Sigmoid colon (tissue), 7 donors: ENCODE results near the gene ZNF667. TPM values are rescaled to one million over a fixed set of nuclear protein-coding genes. Genes with fewer than 3 reads are reported as not detected.

Source experiments
- DNase-seq: peaks from one replicate; pipeline ENCODE4 v3.0.0-alpha.2; 2019
- H3K27ac ChIP-seq, 4 donors: fragments of 200-600 bp; sonication (generic); one replicate each; pipeline ENCODE4 v1.5.1; 2016 to 2019; ENCODE audit warnings: mild to moderate bottlenecking in 1 of 4
- H3K27me3 ChIP-seq, 3 donors: fragments of 200-600 bp; sonication (generic); one replicate each; pipeline ENCODE4 v1.5.1; 2019; ENCODE audit warnings: mild to moderate bottlenecking in 1 of 3
- H3K36me3 ChIP-seq, 4 donors: fragments of 200-600 bp; sonication (generic); one replicate each; pipeline ENCODE4 v1.5.1; 2016 to 2019
- H3K4me1 ChIP-seq, 4 donors: fragments of 200-600 bp; sonication (generic); one replicate each; pipeline ENCODE4 v1.5.1; 2017 to 2019
- H3K4me3 ChIP-seq, 4 donors: fragments of 200-600 bp; sonication (generic); one replicate each; pipeline ENCODE4 v1.5.1; 2017 to 2019; ENCODE audit warnings: mild to moderate bottlenecking in 2 of 4, moderate library complexity in 1 of 4
- H3K9me3 ChIP-seq, 4 donors: fragments of 200-600 bp in 3 of 4; sonication (generic) in 3 of 4; one replicate each; pipeline versions ENCODE4 v1.5.1 to v1.6.1; 2013 to 2019
- CTCF ChIP-seq, 4 experiments: fragments of 450-650 bp in 3 of 4; fragments of 200-600 bp in 1 of 4; IDR thresholded peaks; one replicate each; pipeline ENCODE4 v1.5.1; 2016 to 2019; ENCODE audit warnings: antibody characterized with exemption in 4 of 4, mild to moderate bottlenecking in 3 of 4, moderate library complexity in 2 of 4
- EP300 ChIP-seq, 4 donors: sonication (generic); formaldehyde crosslinking; IDR thresholded peaks; one replicate each; pipeline ENCODE4 v1.6.1; 2017; ENCODE audit warnings: antibody characterized with exemption in 4 of 4
- POLR2A ChIP-seq, 2 donors: fragments of 450-650 bp; IDR thresholded peaks; one replicate each; pipeline ENCODE4 v1.6.1; 2016; ENCODE audit warnings: antibody characterized with exemption in 2 of 2, mild to moderate bottlenecking in 2 of 2, moderate library complexity in 2 of 2
- POLR2AphosphoS5 ChIP-seq, 4 donors: sonication (generic); formaldehyde crosslinking; IDR thresholded peaks; one replicate each; pipeline ENCODE4 v1.6.1; 2017; ENCODE audit warnings: antibody characterized with exemption in 4 of 4
- WGBS, 2 donors: extraction: QIAGEN DNeasy Blood & Tissue Kit; methylation state at CpG; one replicate each; pipeline ENCODE4 v1.1.7; 2013; 5-methylcytosine and 5-hydroxymethylcytosine counted together
- intact Hi-C: fragments of 100-400 bp; cut with DNase I; formaldehyde crosslinking; loops from one replicate; pipeline ENCODE4 v1.15.1; 2023
- polyA plus RNA-seq, 3 donors: library from polyadenylated mRNA; stranded (reverse); fragments of 200-250 nt; gene quantifications; one replicate each; pipeline ENCODE4 v1.2.3, GENCODE V29; 2013
- total RNA-seq, 4 donors: library from RNA; depleted of rRNA; stranded (reverse); fragments of >200 nt; gene quantifications; one replicate each; pipeline ENCODE4 v1.1.0, GENCODE V29; 2016
- donor health status: healthy with polysubstance abuse.
- donor health status: Bipolar disorder and iron deficiency.
- donor health status: healthy.

The ZNF667 gene
- total and polyA plus RNA-seq, 7 donors: 1.8 to 6.9 (median 6.1) TPM; not detected in 2

DNA sequence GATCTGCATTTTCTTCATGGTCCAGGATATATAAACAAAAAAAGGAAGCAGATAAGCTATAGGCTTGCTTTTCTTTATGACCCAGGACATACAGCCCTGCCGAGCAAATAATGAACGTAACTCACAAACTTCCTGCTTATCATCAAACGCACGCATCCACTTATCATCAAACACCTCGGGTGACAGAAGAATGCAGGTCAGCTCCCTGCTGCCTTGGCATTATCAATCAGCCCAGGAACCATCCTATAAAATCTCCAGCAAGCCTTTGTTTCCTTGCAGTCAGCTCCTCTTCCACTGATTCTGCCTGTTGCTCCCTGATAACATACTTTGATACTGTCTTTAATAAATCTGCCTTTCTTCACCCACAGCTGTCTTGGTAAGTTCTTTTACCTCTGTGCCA, 78.3 kb downstream of the ZNF667 start:
- Histone ChIP-seq H3K4me1 (peaks cover 0 to 10% (median 7%) of the 10 kb centered on the region in 4 donors), H3K9me3 (peaks cover 0 to 11% (median 6%) of the 10 kb centered on the region in 4 donors), H3K27ac (no peak overlapping the region), H3K27me3 (no peaks in the 10 kb centered on the region), H3K36me3 (peaks cover 0 to 20% (median 4%) of the 10 kb centered on the region in 4 donors), H3K4me3 (no peak overlapping the region)
- 93 to 95% methylated on average over 5 of the region's 5 CpGs for WGBS, 2 donors
- intact Hi-C loops: loop anchor here (10.0 kb wide), 1 partner anchor 196 kb away; the partner anchor contains the start of gene ZNF71
- no peak for DNase-seq
- TF ChIP-seq CTCF (IDR thresholded peaks at IDR 0.05) (no peak), POLR2A (IDR thresholded peaks at IDR 0.05) (no peak), POLR2AphosphoS5 (IDR thresholded peaks at IDR 0.05) (no peak), EP300 (IDR thresholded peaks at IDR 0.05) (no peak)

DNA sequence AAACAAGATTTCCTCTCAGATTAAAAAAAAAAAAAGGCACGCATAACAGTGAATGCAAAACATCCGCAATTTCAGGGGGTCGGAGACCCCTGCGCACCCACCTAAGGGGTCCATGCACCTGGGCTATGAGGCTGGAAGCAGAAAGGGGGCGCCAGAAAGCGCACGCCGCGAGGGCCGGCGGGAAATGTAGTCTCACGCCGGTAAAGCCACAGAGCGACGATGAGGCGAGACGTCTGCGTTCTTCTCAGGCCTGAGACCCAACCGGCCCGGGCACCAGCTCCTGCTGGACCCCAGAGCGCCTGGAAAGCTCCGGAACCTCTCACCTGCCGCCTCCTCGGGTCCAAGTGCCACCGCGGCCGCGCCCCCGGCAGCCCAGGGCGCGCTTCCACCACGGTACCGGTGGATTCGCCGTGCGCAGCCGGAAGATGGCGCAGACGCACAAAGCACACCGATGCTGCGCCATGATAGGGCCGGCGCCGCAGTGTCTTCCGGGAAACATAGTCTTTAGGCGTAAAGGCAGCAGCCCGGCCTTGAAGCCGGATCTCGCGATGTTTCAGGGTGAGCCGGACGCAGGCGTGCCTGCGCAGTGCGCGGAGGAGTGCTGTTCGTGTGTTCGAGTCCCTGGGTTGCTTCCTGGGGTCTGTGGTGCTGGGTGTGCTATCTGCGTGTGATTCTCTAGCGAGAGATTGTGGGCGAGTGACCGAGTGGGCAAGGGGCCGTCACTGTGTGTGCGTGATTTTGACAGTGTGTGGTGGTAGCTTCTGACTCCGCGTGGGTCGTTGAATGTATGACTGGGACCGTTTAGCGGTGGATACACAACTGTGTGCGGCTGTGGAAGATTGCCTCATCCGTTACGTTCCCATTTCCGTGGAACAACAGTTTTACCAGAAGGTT, 83.8 kb downstream of the ZNF667 start, which contains the start of gene ZNF582:
Gene ZNF582, minus strand, starts transcription at position 416 of the 894 bp plus-strand sequence. CDS start 1,782 bp downstream, outside the sequence.
- TF ChIP-seq CTCF (IDR thresholded peaks at IDR 0.05) (peak; percentile 36 to 70 (median 41)), EP300 (IDR thresholded peaks at IDR 0.05) (no peak), POLR2AphosphoS5 (IDR thresholded peaks at IDR 0.05) (peak; percentile 36 to 85 (median 77)), POLR2A (IDR thresholded peaks at IDR 0.05) (no peak)
- peak within 1 kb of the TSS; percentile 58 to 83 (median 68) for H3K4me3 ChIP-seq
- H3K36me3 ChIP-seq: peaks cover 7 to 37% (median 12%) of the 10 kb centered on the region in 4 donors
- H3K4me1 ChIP-seq: peaks cover 0 to 14% (median 5%) of the 10 kb centered on the region in 4 donors
- WGBS, 2 donors: 2 to 6% methylated on average over 73 of the region's 73 CpGs
- H3K27ac ChIP-seq: peak within 1 kb of the TSS; percentile 83 to 93 (median 92)
- peaks cover 0 to 5% (median 0%) of the 10 kb centered on the region in 4 donors for H3K9me3 ChIP-seq
- peak; percentile 98 for DNase-seq
- no peaks in the 10 kb centered on the region for H3K27me3 ChIP-seq
- intact Hi-C loops: loop anchor here (1.0 to 10.0 kb wide), 3 partner anchors 11 to 201 kb away; partner anchors contain the start of genes ZNF471, ZNF583 and ZNF71

Other genes with a start within 250 kb of the ZNF667 start
- not detected for gene EDDM13, start 204.6 kb downstream of the ZNF667 start, total RNA-seq
- 10 to 100 TPM in 1 of 3 donors, under 1 TPM in 1, not detected in 1; 0.32 to 10.8 TPM for gene EDDM13, start 204.6 kb downstream of the ZNF667 start, polyA plus RNA-seq
- gene ZSCAN5A, start 162.5 kb downstream of the ZNF667 start, total RNA-seq: 1 to 10 TPM; 4.3 to 5.8 (median 5.4) TPM
- gene ZSCAN5A, start 162.5 kb downstream of the ZNF667 start, polyA plus RNA-seq: 1 to 10 TPM; 5.1 to 7.2 (median 5.4) TPM
- gene ZNF582, start 83.8 kb downstream of the ZNF667 start, total RNA-seq: 1 to 10 TPM; 3.9 to 5.5 (median 4.5) TPM
- 1 to 10 TPM; 2.0 to 2.4 (median 2.3) TPM for gene ZNF582, start 83.8 kb downstream of the ZNF667 start, polyA plus RNA-seq
- 10 to 100 TPM in 2 of 4 donors, 1 to 10 TPM in 2; 8.7 to 12.7 (median 10.4) TPM for gene ZNF583, start 73.0 kb downstream of the ZNF667 start, total RNA-seq
- gene ZNF583, start 73.0 kb downstream of the ZNF667 start, polyA plus RNA-seq: 1 to 10 TPM in 2 of 3 donors, under 1 TPM in 1; under 0.01 to 1.4 (median 1.4) TPM
- gene ZNF471, start 30.5 kb upstream of the ZNF667 start, total RNA-seq: 10 to 100 TPM in 1 of 4 donors, 1 to 10 TPM in 3; 8.1 to 11.4 (median 9.3) TPM
- gene ZNF471, start 30.5 kb upstream of the ZNF667 start, polyA plus RNA-seq: 1 to 10 TPM in 1 of 3 donors, under 1 TPM in 2; 0.23 to 1.9 (median 0.60) TPM
- gene ZFP28, start 61.6 kb upstream of the ZNF667 start, total RNA-seq: 10 to 100 TPM in 3 of 4 donors, 1 to 10 TPM in 1; 9.6 to 11.2 (median 10.6) TPM
- 1 to 10 TPM; 1.2 to 1.8 (median 1.6) TPM for gene ZFP28, start 61.6 kb upstream of the ZNF667 start, polyA plus RNA-seq
- 1 to 10 TPM; 4.8 to 5.8 (median 5.3) TPM for gene ZNF470, start 90.1 kb upstream of the ZNF667 start, total RNA-seq
- gene ZNF470, start 90.1 kb upstream of the ZNF667 start, polyA plus RNA-seq: 1 to 10 TPM in 1 of 3 donors, under 1 TPM in 2; 0.46 to 2.0 (median 0.60) TPM
- 10 to 100 TPM; 10.4 to 18.0 (median 11.1) TPM for gene ZNF71, start 118.0 kb upstream of the ZNF667 start, total RNA-seq
- 1 to 10 TPM in 2 of 3 donors, under 1 TPM in 1; 0.60 to 3.6 (median 1.6) TPM for gene ZNF71, start 118.0 kb upstream of the ZNF667 start, polyA plus RNA-seq
- gene SMIM17, start 165.8 kb upstream of the ZNF667 start, total RNA-seq: 1 to 10 TPM in 1 of 4 donors, under 1 TPM in 2, not detected in 1; 0.68 to 4.7 (median 0.99) TPM
- gene SMIM17, start 165.8 kb upstream of the ZNF667 start, polyA plus RNA-seq: under 1 TPM in 1 of 3 donors, not detected in 2; 0.09 TPM
- 10 to 100 TPM in 1 of 4 donors, 1 to 10 TPM in 3; 2.8 to 14.3 (median 8.4) TPM for gene ZNF835, start 194.4 kb upstream of the ZNF667 start, total RNA-seq
- 1 to 10 TPM in 1 of 3 donors, under 1 TPM in 1, not detected in 1; under 0.01 to 1.1 TPM for gene ZNF835, start 194.4 kb upstream of the ZNF667 start, polyA plus RNA-seq